Measurements from ENCODE around the gene TSPAN18. TPM values are rescaled to one million over a fixed set of nuclear protein-coding genes. Genes with fewer than 3 reads are reported as not detected.

The TSPAN18 gene
- total and polyA plus RNA-seq, 2 of the 8 experiments (the other 6 are each of a cell fraction or from before 2014, with no cell fraction given): 5.2 to 10.2 TPM

DNA sequence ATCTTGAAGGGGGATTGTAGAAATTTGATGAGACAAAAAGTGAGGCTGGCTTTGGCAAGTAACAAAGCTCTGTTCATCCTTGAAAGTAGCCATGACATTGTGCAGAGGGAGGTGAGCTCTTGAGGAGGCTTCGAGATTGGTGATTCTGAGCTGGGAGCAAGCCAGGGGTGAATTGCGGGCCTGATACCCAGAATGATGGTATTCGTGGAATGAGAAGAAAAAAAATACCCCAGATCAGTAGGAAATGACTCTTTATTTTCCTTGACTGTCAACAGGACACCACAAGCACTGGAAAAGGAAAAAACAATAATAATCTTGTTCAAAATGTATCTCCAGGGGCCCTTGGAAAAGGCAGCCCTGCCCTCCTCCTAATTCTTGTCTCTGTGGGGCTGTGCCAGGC, 62.7 kb downstream of the TSPAN18 start:
- H2BK20ac ChIP-seq (ENCODE audit: low read length): no peak overlapping the region
- H3K4ac ChIP-seq (replicated peaks; ENCODE audit: insufficient read length, low read depth, low read length): peak overlapping the region; percentile 87
- peak overlapping the region; percentile 62; the same call in 1 of the 2 replicates for H2BK5ac ChIP-seq (ENCODE audit: low read depth, low read length)
- H3K4me2 ChIP-seq (ENCODE audit: insufficient read depth in 1 of 2, low read depth in 2 of 2, low read length in 2 of 2): no peak overlapping the region
- no peaks in the 10 kb centered on the region for H3K9me3 ChIP-seq (ENCODE audit: insufficient read depth in 2 of 2, low read depth in 1 of 2, low read length in 1 of 2)
- DNase-seq (ENCODE audit: low read depth in 1 of 2, low spot score in 2 of 2): no peak
- no peaks in the 10 kb centered on the region for H3K23me2 ChIP-seq (ENCODE audit: low read depth, low read length)
- H3K23ac ChIP-seq (ENCODE audit: insufficient read length): no peak overlapping the region
- H3K9ac ChIP-seq (replicated peaks in 1 of 4; ENCODE audit: extremely low read depth in 1 of 4, low read depth in 3 of 4, low read length in 3 of 4): no peak overlapping the region
- no peak overlapping the region for H3K27ac ChIP-seq (ENCODE audit: low read depth, low read length)
- ChIA-PET POLR2A (ENCODE audit: partially characterized antibody) (interaction anchor here (0.9 to 1.0 kb wide), 3 partner anchors 9 to 80 kb away, joined by 3 read pairs; no protein-coding TSS in a partner anchor), CTCF (ENCODE audit: partially characterized antibody) (interaction anchor here (0.9 to 8.0 kb wide), 17 partner anchors 9 to 230 kb away, joined by 3 to 86 read pairs (median 4); no protein-coding TSS in a partner anchor)
- H2AFZ ChIP-seq (ENCODE audit: low read length): no peak overlapping the region
- H4K91ac ChIP-seq (replicated peaks; ENCODE audit: insufficient read length, low read length): no peak overlapping the region
- H3K4me1 ChIP-seq (replicated peaks in 1 of 4; ENCODE audit: control insufficient read depth in 3 of 4, insufficient read depth in 4 of 4, low read length in 3 of 4): peaks cover 8 to 18% (median 15%) of the 10 kb centered on the region in 4 experiments
- H2AK5ac ChIP-seq (ENCODE audit: low read depth, low read length): no peak overlapping the region
- no peak overlapping the region for H3K18ac ChIP-seq (ENCODE audit: extremely low read depth, low read length)
- H4K8ac ChIP-seq (ENCODE audit: extremely low read depth, insufficient read depth, low read length): no peak overlapping the region
- no peaks in the 10 kb centered on the region; a peak in 1 of 8 replicates for H3K36me3 ChIP-seq (ENCODE audit: control insufficient read depth in 2 of 4, insufficient read depth in 4 of 4, low read length in 3 of 4)
- H3K14ac ChIP-seq (ENCODE audit: insufficient read length): no peak overlapping the region
- no peaks in the 10 kb centered on the region for H3K79me2 ChIP-seq (ENCODE audit: control insufficient read depth in 1 of 2, insufficient read depth in 2 of 2, low read length in 2 of 2)
- peaks cover 0 to 4% (median 0%) of the 10 kb centered on the region in 4 experiments; a peak in 1 of 7 replicates for H3K27me3 ChIP-seq (replicated peaks in 1 of 4; ENCODE audit: control insufficient read depth in 3 of 4, extremely low read depth in 1 of 4, insufficient read depth in 3 of 4, low read length in 3 of 4)
- H4K5ac ChIP-seq (ENCODE audit: insufficient read length, low read depth, low read length): no peak overlapping the region
- peaks cover 6% of the 10 kb centered on the region; the same call in 1 of the 2 replicates for H3K79me1 ChIP-seq (ENCODE audit: low read depth, low read length)
- H2BK15ac ChIP-seq (ENCODE audit: low read length): 0 out of 2 replicates have a peak overlapping the region, but pooled peaks have one; percentile 85
- H2BK12ac ChIP-seq (ENCODE audit: low read depth, low read length): peak overlapping the region; percentile 93; the same call in 1 of the 2 replicates
- no peak for FAIRE-seq
- H4K20me1 ChIP-seq (replicated peaks in 1 of 2; ENCODE audit: control insufficient read depth in 1 of 2, insufficient read depth in 2 of 2, low read length in 2 of 2): peaks cover 0 to 6% of the 10 kb centered on the region in 2 experiments
- H3K56ac ChIP-seq (replicated peaks; ENCODE audit: insufficient read length, low read depth, low read length): no peak overlapping the region
- no peak overlapping the region for H3K4me3 ChIP-seq (ENCODE audit: extremely low read depth in 1 of 4, insufficient read depth in 2 of 4, low read depth in 3 of 4, low read length in 4 of 4)
- WGBS, 2 experiments (ENCODE audit: extremely low coverage in 1 of 2, insufficient coverage in 1 of 2, insufficient read length in 1 of 2, insufficient replicate concordance in 2 of 2, low coverage in 1 of 2, low lambda C conversion rate in 2 of 2, missing lambda C conversion rate in 1 of 2): 82% methylated on average over 3 of the region's 3 CpGs; no CpG with 5 or more reads in 1 of the 2 experiments
- no peak overlapping the region for H2BK120ac ChIP-seq (replicated peaks; ENCODE audit: low read depth, low read length)
- TF ChIP-seq, protein P1, sequence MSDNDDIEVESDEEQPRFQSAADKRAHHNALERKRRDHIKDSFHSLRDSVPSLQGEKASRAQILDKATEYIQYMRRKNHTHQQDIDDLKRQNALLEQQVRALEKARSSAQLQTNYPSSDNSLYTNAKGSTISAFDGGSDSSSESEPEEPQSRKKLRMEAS (IDR thresholded peaks at IDR 0.05): no peak
- TF ChIP-seq TCF12 (IDR thresholded peaks at IDR 0.05; ENCODE audit: low read depth, low read length): no peak
- no peak for TF ChIP-seq RNF2 (IDR thresholded peaks at IDR 0.05; ENCODE audit: borderline replicate concordance, low read depth, low read length, missing control alignments, poor library complexity, severe bottlenecking)
